Nephron (organoid): ENCODE data around the gene TEDC1.

Experiments
- H3K27ac Mint-ChIP-seq, 3 experiments: 2 replicates each; pipeline ENCODE4 v1.8.0; 2020; ENCODE audit warnings: mixed read lengths in 3 of 3, mild to moderate bottlenecking in 2 of 3, moderate library complexity in 1 of 3
- H3K27me3 Mint-ChIP-seq: 2 replicates; pipeline ENCODE4 v1.8.0; 2021; ENCODE audit warnings: low read depth, mild to moderate bottlenecking, moderate library complexity, mixed read lengths
- H3K36me3 Mint-ChIP-seq: 2 replicates; pipeline ENCODE4 v1.8.0; 2020; ENCODE audit warnings: low read depth, mixed read lengths
- H3K4me1 Mint-ChIP-seq: 2 replicates; pipeline ENCODE4 v1.8.0; 2020; ENCODE audit warnings: mixed read lengths
- H3K4me3 Mint-ChIP-seq, 3 experiments: 2 replicates each; pipeline ENCODE4 v1.8.0; 2020; ENCODE audit warnings: mild to moderate bottlenecking in 3 of 3, mixed read lengths in 3 of 3, moderate library complexity in 2 of 3
- H3K9me3 Mint-ChIP-seq: 2 replicates; pipeline ENCODE4 v1.8.0; 2020; ENCODE audit warnings: mixed read lengths
- TF ChIP-seq, protein P1 (sequence below), 3 experiments: fragments of 200-600 bp; sonication (generic); IDR thresholded peaks; one replicate each; pipeline ENCODE4 v1.5.0; 2021; ENCODE audit warnings: antibody characterized with exemption in 3 of 3; ENCODE audit not compliant: unreplicated experiment in 3 of 3

Gene TEDC1

GRCh38 chr14:105531088-105531893 lies 40.2 kb downstream of the TEDC1 start:
- no peaks in the 10 kb centered on the region for H3K9me3 Mint-ChIP-seq
- no peak overlapping the region for H3K27ac Mint-ChIP-seq
- H3K4me3 Mint-ChIP-seq: peak overlapping the region in 1 of 3 experiments; percentile 17
- peaks cover 6% of the 10 kb centered on the region for H3K4me1 Mint-ChIP-seq
- TF ChIP-seq, protein P1, sequence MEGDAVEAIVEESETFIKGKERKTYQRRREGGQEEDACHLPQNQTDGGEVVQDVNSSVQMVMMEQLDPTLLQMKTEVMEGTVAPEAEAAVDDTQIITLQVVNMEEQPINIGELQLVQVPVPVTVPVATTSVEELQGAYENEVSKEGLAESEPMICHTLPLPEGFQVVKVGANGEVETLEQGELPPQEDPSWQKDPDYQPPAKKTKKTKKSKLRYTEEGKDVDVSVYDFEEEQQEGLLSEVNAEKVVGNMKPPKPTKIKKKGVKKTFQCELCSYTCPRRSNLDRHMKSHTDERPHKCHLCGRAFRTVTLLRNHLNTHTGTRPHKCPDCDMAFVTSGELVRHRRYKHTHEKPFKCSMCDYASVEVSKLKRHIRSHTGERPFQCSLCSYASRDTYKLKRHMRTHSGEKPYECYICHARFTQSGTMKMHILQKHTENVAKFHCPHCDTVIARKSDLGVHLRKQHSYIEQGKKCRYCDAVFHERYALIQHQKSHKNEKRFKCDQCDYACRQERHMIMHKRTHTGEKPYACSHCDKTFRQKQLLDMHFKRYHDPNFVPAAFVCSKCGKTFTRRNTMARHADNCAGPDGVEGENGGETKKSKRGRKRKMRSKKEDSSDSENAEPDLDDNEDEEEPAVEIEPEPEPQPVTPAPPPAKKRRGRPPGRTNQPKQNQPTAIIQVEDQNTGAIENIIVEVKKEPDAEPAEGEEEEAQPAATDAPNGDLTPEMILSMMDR (IDR thresholded peaks at IDR 0.05; ENCODE audit: unreplicated experiment in 3 of 3): no peak
- H3K36me3 Mint-ChIP-seq: no peaks in the 10 kb centered on the region
- peaks cover 5% of the 10 kb centered on the region for H3K27me3 Mint-ChIP-seq

DNA sequence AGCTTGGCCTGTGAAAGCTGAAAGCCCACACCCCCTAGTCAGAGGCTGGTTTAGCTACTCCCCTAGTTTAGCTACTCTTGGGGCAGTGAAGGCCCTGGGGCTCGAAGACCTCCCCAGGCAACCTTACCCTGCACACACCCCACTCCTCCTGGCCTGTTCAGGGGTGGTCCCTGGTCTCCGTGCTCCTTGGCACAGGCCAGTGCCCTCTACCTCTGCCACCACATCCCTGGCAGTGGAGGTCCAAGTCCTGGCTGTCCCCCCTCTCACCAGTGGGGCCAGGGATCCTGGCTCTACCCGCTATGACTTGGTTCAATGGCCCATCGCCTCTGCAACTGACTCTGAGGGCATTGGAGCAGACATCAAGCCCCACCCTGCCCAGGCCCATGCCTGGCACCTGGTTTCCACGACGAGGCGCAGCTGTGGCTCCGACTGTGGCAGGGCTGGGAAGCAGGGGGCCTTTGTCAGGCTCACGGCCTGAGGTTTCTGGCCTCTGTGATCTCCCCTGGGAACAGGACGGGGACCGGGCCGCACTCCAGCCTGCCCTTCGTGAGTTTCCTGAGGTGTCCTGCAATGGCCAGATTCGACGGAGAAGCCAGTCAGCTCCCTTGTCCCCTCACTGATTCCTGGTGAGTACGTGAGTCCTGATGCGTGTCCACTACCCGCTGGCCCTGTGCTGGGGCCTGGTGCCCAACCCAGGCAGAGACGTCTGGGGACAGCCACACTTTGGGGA lies 41.0 kb downstream of the TEDC1 start:
- no peak overlapping the region for H3K27ac Mint-ChIP-seq
- H3K4me3 Mint-ChIP-seq: no peak overlapping the region
- H3K9me3 Mint-ChIP-seq: no peaks in the 10 kb centered on the region
- H3K4me1 Mint-ChIP-seq: peaks cover 6% of the 10 kb centered on the region
- no peaks in the 10 kb centered on the region for H3K36me3 Mint-ChIP-seq
- TF ChIP-seq, protein P1 (IDR thresholded peaks at IDR 0.05; ENCODE audit: unreplicated experiment in 3 of 3): no peak
- peaks cover 13% of the 10 kb centered on the region for H3K27me3 Mint-ChIP-seq

DNA sequence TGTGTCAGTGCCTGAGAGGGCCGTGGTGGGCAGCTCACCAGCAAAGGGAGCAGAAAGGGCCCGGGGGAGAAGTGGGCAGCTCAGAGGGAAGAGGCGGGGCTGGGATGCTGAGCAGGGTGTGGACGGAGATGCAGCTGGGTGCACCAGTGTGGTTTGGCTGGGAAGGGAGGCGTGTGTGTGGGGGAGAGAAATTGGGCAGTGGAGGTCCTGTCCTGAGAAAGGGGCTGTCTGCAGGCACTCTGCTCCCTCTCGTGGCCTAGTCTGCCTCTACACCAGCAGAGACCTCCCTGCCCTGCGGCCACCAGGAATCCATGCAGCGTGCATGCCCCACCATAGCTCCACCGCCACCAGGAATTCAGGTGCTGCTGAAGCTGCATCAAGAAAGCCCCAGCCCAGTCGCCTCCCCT lies 41.7 kb downstream of the TEDC1 start:
- peak overlapping the region in 1 of 3 experiments; percentile 56 for H3K4me3 Mint-ChIP-seq
- H3K9me3 Mint-ChIP-seq: no peaks in the 10 kb centered on the region
- TF ChIP-seq, protein P1 (IDR thresholded peaks at IDR 0.05; ENCODE audit: unreplicated experiment in 3 of 3): peak; percentile 20 to 26 (median 25)
- H3K27me3 Mint-ChIP-seq: peaks cover 14% of the 10 kb centered on the region
- peak overlapping the region in 1 of 3 experiments; percentile 39 for H3K27ac Mint-ChIP-seq
- H3K36me3 Mint-ChIP-seq: no peaks in the 10 kb centered on the region
- H3K4me1 Mint-ChIP-seq: peaks cover 6% of the 10 kb centered on the region

DNA sequence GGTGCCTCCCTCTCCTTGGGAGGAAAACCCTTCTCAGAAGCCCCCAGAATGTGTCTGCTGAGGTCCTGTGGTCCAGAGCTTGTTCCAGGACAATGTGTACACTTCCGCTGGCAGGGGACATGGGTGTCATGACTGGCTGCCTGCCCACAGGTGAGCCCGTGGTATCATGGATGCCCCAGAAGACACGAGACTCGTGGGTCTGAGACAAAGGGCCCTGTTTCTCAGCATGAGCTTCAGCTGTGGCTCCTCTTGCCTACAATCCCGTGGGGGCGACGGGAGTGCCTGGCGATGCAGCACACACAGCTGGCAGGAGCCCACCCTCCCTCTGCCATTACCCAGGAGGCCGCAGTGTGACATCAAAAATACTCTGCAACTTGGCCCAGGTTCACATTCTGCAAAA lies 42.3 kb downstream of the TEDC1 start:
- Mint-ChIP-seq H3K27me3 (peaks cover 19% of the 10 kb centered on the region), H3K36me3 (no peaks in the 10 kb centered on the region), H3K4me1 (peaks cover 6% of the 10 kb centered on the region), H3K4me3 (no peak overlapping the region), H3K27ac (no peak overlapping the region), H3K9me3 (no peaks in the 10 kb centered on the region)
- TF ChIP-seq, protein P1 (IDR thresholded peaks at IDR 0.05; ENCODE audit: unreplicated experiment in 3 of 3): no peak

GRCh38 chr14:105533811-105534498 lies 42.9 kb downstream of the TEDC1 start:
- Mint-ChIP-seq H3K4me1 (peaks cover 6% of the 10 kb centered on the region), H3K9me3 (no peaks in the 10 kb centered on the region), H3K27me3 (peaks cover 24% of the 10 kb centered on the region), H3K27ac (no peak overlapping the region), H3K4me3 (no peak overlapping the region), H3K36me3 (no peaks in the 10 kb centered on the region)
- TF ChIP-seq, protein P1 (IDR thresholded peaks at IDR 0.05; ENCODE audit: unreplicated experiment in 3 of 3): no peak
